Measurements from ENCODE around the gene GSTA3.

DNA sequence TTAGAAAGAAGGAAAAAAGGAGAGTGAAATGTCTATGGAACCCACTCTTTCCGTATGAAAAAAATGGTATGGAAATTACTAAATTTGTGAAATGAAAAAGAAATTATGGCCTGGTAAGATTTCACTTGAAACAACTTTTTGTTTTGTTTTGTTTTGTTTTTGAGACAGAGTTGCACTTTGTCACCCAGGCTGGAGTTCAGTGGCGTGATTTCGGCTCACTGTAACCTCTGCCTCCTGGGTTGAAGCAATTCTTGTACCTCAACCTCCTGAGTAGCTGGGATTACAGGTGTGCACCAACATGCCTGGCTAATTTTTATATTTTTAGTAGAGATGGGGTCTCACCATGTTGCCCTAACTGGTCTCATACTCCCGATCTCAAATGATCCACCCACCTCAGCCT lies 51.1 kb downstream of the GSTA3 start:
- TF ChIP-seq, protein P1, sequence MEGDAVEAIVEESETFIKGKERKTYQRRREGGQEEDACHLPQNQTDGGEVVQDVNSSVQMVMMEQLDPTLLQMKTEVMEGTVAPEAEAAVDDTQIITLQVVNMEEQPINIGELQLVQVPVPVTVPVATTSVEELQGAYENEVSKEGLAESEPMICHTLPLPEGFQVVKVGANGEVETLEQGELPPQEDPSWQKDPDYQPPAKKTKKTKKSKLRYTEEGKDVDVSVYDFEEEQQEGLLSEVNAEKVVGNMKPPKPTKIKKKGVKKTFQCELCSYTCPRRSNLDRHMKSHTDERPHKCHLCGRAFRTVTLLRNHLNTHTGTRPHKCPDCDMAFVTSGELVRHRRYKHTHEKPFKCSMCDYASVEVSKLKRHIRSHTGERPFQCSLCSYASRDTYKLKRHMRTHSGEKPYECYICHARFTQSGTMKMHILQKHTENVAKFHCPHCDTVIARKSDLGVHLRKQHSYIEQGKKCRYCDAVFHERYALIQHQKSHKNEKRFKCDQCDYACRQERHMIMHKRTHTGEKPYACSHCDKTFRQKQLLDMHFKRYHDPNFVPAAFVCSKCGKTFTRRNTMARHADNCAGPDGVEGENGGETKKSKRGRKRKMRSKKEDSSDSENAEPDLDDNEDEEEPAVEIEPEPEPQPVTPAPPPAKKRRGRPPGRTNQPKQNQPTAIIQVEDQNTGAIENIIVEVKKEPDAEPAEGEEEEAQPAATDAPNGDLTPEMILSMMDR (IDR thresholded peaks at IDR 0.05; ENCODE audit: poor library complexity): no peak
- TF ChIP-seq EZH2phosphoT487 (IDR thresholded peaks at IDR 0.05; ENCODE audit: low read depth, severe bottlenecking, unreplicated experiment): no peak
- no peak for TF ChIP-seq EZH2 (IDR thresholded peaks at IDR 0.05; ENCODE audit: borderline replicate concordance)
